Chondrocyte (in vitro differentiated cells): Measurements from ENCODE around the gene ZC3H12C. TPM values are rescaled to one million over a fixed set of nuclear protein-coding genes. Genes with fewer than 3 reads are reported as not detected.
A peak's percentile ranks its signal among the peaks of the same experiment; 100 is the strongest.

Experiments
- DNase-seq: peaks from one replicate; pipeline ENCODE4 v3.0.0; 2021; ENCODE audit warnings: mixed read lengths, low spot score
- H3K27ac Mint-ChIP-seq: one replicate; pipeline ENCODE4 v1.8.0; 2021; ENCODE audit warnings: mild to moderate bottlenecking, moderate library complexity, mixed read lengths; ENCODE audit not compliant: unreplicated experiment
- H3K27me3 Mint-ChIP-seq: 2 replicates; pipeline ENCODE4 v1.8.0; 2021; ENCODE audit warnings: low read depth, mixed read lengths
- H3K36me3 Mint-ChIP-seq: 2 replicates; pipeline ENCODE4 v1.8.0; 2021; ENCODE audit warnings: low read depth, mixed read lengths
- H3K4me1 Mint-ChIP-seq: 2 replicates; pipeline ENCODE4 v1.8.0; 2021; ENCODE audit warnings: low read depth, mild to moderate bottlenecking, mixed read lengths
- H3K4me3 Mint-ChIP-seq: one replicate; pipeline ENCODE4 v1.8.0; 2021; ENCODE audit warnings: mild to moderate bottlenecking, moderate library complexity, mixed read lengths; ENCODE audit not compliant: unreplicated experiment
- H3K9me3 Mint-ChIP-seq: 2 replicates; pipeline ENCODE4 v1.8.0; 2021; ENCODE audit warnings: low read depth, mixed read lengths
- CTCF ChIP-seq: fragments of 200-600 bp; sonication (generic); IDR thresholded peaks from 2 replicates; pipeline ENCODE4 v1.5.0; 2021; ENCODE audit warnings: antibody characterized with exemption, mild to moderate bottlenecking, moderate library complexity
- total RNA-seq: library from RNA; stranded (reverse); gene quantifications from 3 replicates; pipeline ENCODE4 v1.2.1, GENCODE V29; 2021

The ZC3H12C gene
- total RNA-seq, 1 donor from 2014 or later = 10.1 TPM

GRCh38 chr11:110125632-110126031 lies 32.4 kb downstream of the ZC3H12C start:
- Mint-ChIP-seq H3K9me3 (no peaks in the 10 kb centered on the region), H3K4me3 (no peak overlapping the region), H3K27me3 (no peaks in the 10 kb centered on the region), H3K27ac (peak overlapping the region; percentile 12), H3K36me3 (no peaks in the 10 kb centered on the region), H3K4me1 (peaks cover 52% of the 10 kb centered on the region)
- TF ChIP-seq CTCF = no peak
- DNase-seq = no peak

GRCh38 chr11:110126936-110127335 lies 33.7 kb downstream of the ZC3H12C start:
- H3K27ac Mint-ChIP-seq = peak overlapping the region; percentile 73
- H3K4me3 Mint-ChIP-seq = no peak overlapping the region
- H3K9me3 Mint-ChIP-seq = no peaks in the 10 kb centered on the region
- TF ChIP-seq CTCF = no peak
- H3K4me1 Mint-ChIP-seq = peaks cover 40% of the 10 kb centered on the region
- no peak for DNase-seq
- H3K27me3 Mint-ChIP-seq = no peaks in the 10 kb centered on the region
- no peaks in the 10 kb centered on the region for H3K36me3 Mint-ChIP-seq

- peak overlapping the region; percentile 76 for H3K27ac Mint-ChIP-seq
- DNase-seq = no peak
- no peak overlapping the region for H3K4me3 Mint-ChIP-seq
- H3K27me3 Mint-ChIP-seq = no peaks in the 10 kb centered on the region
- H3K4me1 Mint-ChIP-seq = peaks cover 37% of the 10 kb centered on the region
- TF ChIP-seq CTCF = no peak
- no peaks in the 10 kb centered on the region for H3K9me3 Mint-ChIP-seq
- H3K36me3 Mint-ChIP-seq = no peaks in the 10 kb centered on the region
Observed at GRCh38 chr11:110128161-110128560, 35.0 kb downstream of the ZC3H12C start.

GRCh38 chr11:110130642-110131238 lies 37.5 kb downstream of the ZC3H12C start:
- Mint-ChIP-seq H3K27me3 (no peaks in the 10 kb centered on the region), H3K4me1 (peaks cover 20% of the 10 kb centered on the region), H3K9me3 (no peaks in the 10 kb centered on the region), H3K36me3 (no peaks in the 10 kb centered on the region), H3K4me3 (no peak overlapping the region), H3K27ac (no peak overlapping the region)
- no peak for TF ChIP-seq CTCF
- no peak for DNase-seq

- Mint-ChIP-seq H3K36me3 (no peaks in the 10 kb centered on the region), H3K27me3 (no peaks in the 10 kb centered on the region), H3K4me1 (peaks cover 17% of the 10 kb centered on the region), H3K27ac (no peak overlapping the region), H3K9me3 (no peaks in the 10 kb centered on the region), H3K4me3 (no peak overlapping the region)
- DNase-seq = no peak
- TF ChIP-seq CTCF = no peak
Observed at GRCh38 chr11:110131386-110132123, 38.4 kb downstream of the ZC3H12C start.
